ENCODE measurements around the gene CYP4F2.

DNA sequence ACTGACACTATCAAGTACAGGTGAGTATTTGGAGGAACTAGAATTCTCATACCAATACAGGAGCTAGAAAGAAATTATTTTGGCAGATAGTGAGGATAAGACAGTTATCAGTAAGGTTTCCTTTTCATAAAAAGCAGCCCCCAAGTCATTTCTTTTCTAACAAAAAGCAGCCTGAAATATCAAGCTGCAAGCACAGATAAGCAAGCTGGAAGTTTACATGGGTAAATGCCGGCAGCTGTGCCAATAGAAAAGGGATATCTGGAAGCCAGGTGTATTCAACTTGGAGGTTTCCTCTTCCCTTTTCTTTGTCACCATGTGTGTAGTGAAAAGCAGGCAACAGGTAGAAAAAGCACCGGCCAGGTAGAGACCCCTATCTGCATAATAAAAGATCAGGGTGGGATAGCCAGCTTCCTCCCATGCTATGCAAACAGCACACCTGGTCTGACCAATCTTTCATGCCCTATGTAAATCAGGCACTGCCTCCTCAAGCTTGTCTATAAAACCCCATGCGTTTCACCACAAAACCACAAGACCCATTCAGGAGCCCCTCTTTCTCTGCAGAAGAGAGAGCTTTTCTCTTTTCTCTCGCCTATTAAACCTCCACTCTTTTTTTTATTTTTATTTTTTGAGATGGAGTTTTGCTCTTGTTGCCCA lies 22.9 kb downstream of the CYP4F2 start:
- TF ChIP-seq, protein P1, sequence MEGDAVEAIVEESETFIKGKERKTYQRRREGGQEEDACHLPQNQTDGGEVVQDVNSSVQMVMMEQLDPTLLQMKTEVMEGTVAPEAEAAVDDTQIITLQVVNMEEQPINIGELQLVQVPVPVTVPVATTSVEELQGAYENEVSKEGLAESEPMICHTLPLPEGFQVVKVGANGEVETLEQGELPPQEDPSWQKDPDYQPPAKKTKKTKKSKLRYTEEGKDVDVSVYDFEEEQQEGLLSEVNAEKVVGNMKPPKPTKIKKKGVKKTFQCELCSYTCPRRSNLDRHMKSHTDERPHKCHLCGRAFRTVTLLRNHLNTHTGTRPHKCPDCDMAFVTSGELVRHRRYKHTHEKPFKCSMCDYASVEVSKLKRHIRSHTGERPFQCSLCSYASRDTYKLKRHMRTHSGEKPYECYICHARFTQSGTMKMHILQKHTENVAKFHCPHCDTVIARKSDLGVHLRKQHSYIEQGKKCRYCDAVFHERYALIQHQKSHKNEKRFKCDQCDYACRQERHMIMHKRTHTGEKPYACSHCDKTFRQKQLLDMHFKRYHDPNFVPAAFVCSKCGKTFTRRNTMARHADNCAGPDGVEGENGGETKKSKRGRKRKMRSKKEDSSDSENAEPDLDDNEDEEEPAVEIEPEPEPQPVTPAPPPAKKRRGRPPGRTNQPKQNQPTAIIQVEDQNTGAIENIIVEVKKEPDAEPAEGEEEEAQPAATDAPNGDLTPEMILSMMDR (conservative IDR thresholded peaks at IDR 0.05 in 1 of 2, IDR thresholded peaks at IDR 0.05 in 1 of 2; ENCODE audit: extremely low read depth in 1 of 2, insufficient read depth in 1 of 2, low read depth in 1 of 2, low read length in 2 of 2) = no peak
- no peak for TF ChIP-seq EZH2 (IDR thresholded peaks at IDR 0.05; ENCODE audit: borderline replicate concordance, low read length)

Measured in mammary epithelial cell (primary cell).